Mesenchymal stem cell (in vitro differentiated cells and primary cell): ENCODE data around the gene LIN28B.

Source experiments
- DNase-seq: peaks from one replicate; pipeline ENCODE4 v3.0.0-alpha.2; 2013
- H2AFZ ChIP-seq: one replicate; pipeline ENCODE4 v1.6.1; 2013; ENCODE audit warnings: low read depth, mild to moderate bottlenecking, control low read depth, inconsistent platforms, low read length, moderate library complexity
- H2AK5ac ChIP-seq: 2 replicates; pipeline ENCODE4 v1.6.1; 2013; ENCODE audit warnings: low read length, moderate library complexity, mild to moderate bottlenecking, inconsistent platforms; ENCODE audit not compliant: severe bottlenecking
- H2BK120ac ChIP-seq: one replicate; pipeline ENCODE4 v1.6.1; 2013; ENCODE audit warnings: low read depth, mild to moderate bottlenecking, inconsistent platforms, low read length, moderate library complexity
- H2BK12ac ChIP-seq, 2 experiments: one replicate each; pipeline ENCODE4 v1.6.1; 2013; ENCODE audit warnings: inconsistent platforms in 2 of 2, low read length in 2 of 2, mild to moderate bottlenecking in 2 of 2, moderate library complexity in 2 of 2, control low read depth in 1 of 2
- H2BK15ac ChIP-seq: one replicate; pipeline ENCODE4 v1.6.1; 2013; ENCODE audit warnings: mild to moderate bottlenecking, low read depth, inconsistent platforms; ENCODE audit not compliant: poor library complexity, severe bottlenecking
- H2BK5ac ChIP-seq: 2 replicates; pipeline ENCODE4 v1.6.1; 2013; ENCODE audit warnings: low read depth, mild to moderate bottlenecking, low read length, control low read depth, inconsistent platforms; ENCODE audit not compliant: poor library complexity, severe bottlenecking
- H3K14ac ChIP-seq, 2 experiments: one replicate each; pipeline ENCODE4 v1.6.1; 2013; ENCODE audit warnings: inconsistent platforms in 2 of 2, low read length in 2 of 2, control low read depth in 1 of 2, mild to moderate bottlenecking in 1 of 2, moderate library complexity in 1 of 2
- H3K18ac ChIP-seq, 2 experiments: one replicate each; pipeline ENCODE4 v1.6.1; 2013; ENCODE audit warnings: inconsistent platforms in 2 of 2, low read length in 2 of 2, control low read depth in 1 of 2, low read depth in 1 of 2, mild to moderate bottlenecking in 1 of 2
- H3K23ac ChIP-seq, 2 experiments: one replicate each; pipeline ENCODE4 v1.6.1; 2013; ENCODE audit warnings: inconsistent platforms in 2 of 2, low read length in 2 of 2, mild to moderate bottlenecking in 2 of 2, moderate library complexity in 2 of 2, control low read depth in 1 of 2
- H3K27ac ChIP-seq: 2 replicates; pipeline ENCODE4 v1.5.1; 2013; ENCODE audit warnings: mild to moderate bottlenecking, moderate library complexity, low read length, control low read depth, inconsistent platforms; ENCODE audit not compliant: poor library complexity, severe bottlenecking
- H3K27me3 ChIP-seq, 2 experiments: 2 replicates each; pipeline versions ENCODE4 v1.6.1 to v1.7.0; 2013; ENCODE audit warnings: low read length in 2 of 2, mild to moderate bottlenecking in 2 of 2, moderate library complexity in 2 of 2, control low read depth in 1 of 2, inconsistent platforms in 1 of 2; ENCODE audit not compliant: control insufficient read depth in 1 of 2, insufficient read depth in 1 of 2
- H3K36me3 ChIP-seq, 2 experiments: 2 replicates each; pipeline versions ENCODE4 v1.6.1 to v1.7.0; 2013; ENCODE audit warnings: low read length in 2 of 2, control low read depth in 1 of 2, inconsistent platforms in 1 of 2, low read depth in 1 of 2, mild to moderate bottlenecking in 1 of 2; ENCODE audit not compliant: insufficient read depth in 2 of 2, control insufficient read depth in 1 of 2
- H3K4ac ChIP-seq, 2 experiments: one replicate each; pipeline ENCODE4 v1.6.1; 2013; ENCODE audit warnings: inconsistent platforms in 2 of 2, low read length in 2 of 2, mild to moderate bottlenecking in 2 of 2, moderate library complexity in 2 of 2, control low read depth in 1 of 2, low read depth in 1 of 2
- H3K4me1 ChIP-seq: 2 replicates; pipeline ENCODE4 v1.6.1; 2013; ENCODE audit warnings: low read depth, low read length, control low read depth; ENCODE audit not compliant: control insufficient read depth, insufficient read depth
- H3K4me2 ChIP-seq: 2 replicates; pipeline ENCODE4 v1.6.1; 2013; ENCODE audit warnings: low read length, mild to moderate bottlenecking, inconsistent platforms; ENCODE audit not compliant: poor library complexity, severe bottlenecking
- H3K4me3 ChIP-seq, 2 experiments: 2 replicates each; pipeline versions ENCODE4 v1.5.1 to v1.7.0; 2013; ENCODE audit warnings: low read length in 2 of 2, mild to moderate bottlenecking in 2 of 2, control low read depth in 1 of 2, low read depth in 1 of 2; ENCODE audit not compliant: insufficient read depth in 1 of 2
- H3K79me1 ChIP-seq: replicated peaks from 2 replicates; pipeline ENCODE4 v1.6.1; 2013; ENCODE audit warnings: mild to moderate bottlenecking, control low read depth, low read length, inconsistent platforms; ENCODE audit not compliant: poor library complexity, severe bottlenecking
- H3K9ac ChIP-seq: 2 replicates; pipeline ENCODE4 v1.7.0; 2013; ENCODE audit warnings: mild to moderate bottlenecking, low read length, moderate library complexity
- H3K9me3 ChIP-seq: 2 replicates; pipeline ENCODE4 v1.7.0; 2013; ENCODE audit warnings: mild to moderate bottlenecking, low read length; ENCODE audit not compliant: control insufficient read depth
- H4K8ac ChIP-seq: one replicate; pipeline ENCODE4 v1.6.1; 2013; ENCODE audit warnings: inconsistent platforms, mild to moderate bottlenecking, low read length, moderate library complexity
- H4K91ac ChIP-seq: one replicate; pipeline ENCODE4 v1.6.1; 2013; ENCODE audit warnings: mild to moderate bottlenecking, low read length, inconsistent platforms
- WGBS: methylation state at CpG from one replicate; pipeline ENCODE4 v1.1.7; 2013; ENCODE audit warnings: mixed read lengths; 5-methylcytosine and 5-hydroxymethylcytosine counted together

The LIN28B gene

DNA sequence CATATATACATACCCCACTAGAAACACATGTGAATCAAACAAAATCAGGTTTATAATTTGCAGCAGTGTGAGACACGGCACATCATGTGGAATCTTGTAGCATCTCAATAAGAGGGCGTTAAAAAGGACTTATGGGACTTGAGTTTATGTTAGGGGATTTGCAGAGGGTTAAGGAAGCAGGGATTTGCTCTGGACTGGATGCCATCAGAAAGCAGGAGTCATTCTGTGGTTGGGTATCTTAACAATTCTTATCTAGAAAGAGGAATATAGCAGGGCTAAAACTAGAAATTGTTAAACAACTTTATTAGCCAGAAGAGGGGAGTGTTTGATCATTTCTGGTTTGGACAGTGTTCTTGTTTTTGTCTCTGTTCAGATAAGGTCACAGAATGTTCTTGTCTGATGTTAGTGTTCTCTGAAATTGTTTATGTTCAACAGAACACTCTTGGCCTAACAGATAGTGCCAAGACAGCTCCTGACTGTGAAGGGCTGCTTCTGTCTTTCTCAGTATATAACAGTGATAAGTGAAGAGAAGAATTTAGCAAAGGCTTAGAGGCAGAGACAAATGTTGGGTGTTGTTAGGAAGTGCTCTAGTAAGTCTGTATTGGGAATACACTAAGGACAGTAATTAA is 39.2 kb downstream of the LIN28B start:
- Histone ChIP-seq H2AK5ac (no peak overlapping the region), H3K4me1 (no peaks in the 10 kb centered on the region), H3K9ac (no peak overlapping the region), H2BK5ac (no peak overlapping the region), H3K9me3 (no peaks in the 10 kb centered on the region), H3K4me3 (no peak overlapping the region), H3K14ac (no peak overlapping the region), H2BK120ac (no peak overlapping the region), H3K27ac (no peak overlapping the region), H3K27me3 (no peaks in the 10 kb centered on the region), H4K91ac (no peak overlapping the region), H4K8ac (no peak overlapping the region), H2BK15ac (no peak overlapping the region), H3K23ac (no peak overlapping the region), H3K36me3 (no peaks in the 10 kb centered on the region), H3K4me2 (no peak overlapping the region), H3K18ac (no peak overlapping the region), H2AFZ (no peak overlapping the region), H3K4ac (no peak overlapping the region), H2BK12ac (no peak overlapping the region), H3K79me1 (peaks cover 6% of the 10 kb centered on the region)
- 54% methylated on average over 2 of the region's 2 CpGs for WGBS
- peak; percentile 87 for DNase-seq

DNA sequence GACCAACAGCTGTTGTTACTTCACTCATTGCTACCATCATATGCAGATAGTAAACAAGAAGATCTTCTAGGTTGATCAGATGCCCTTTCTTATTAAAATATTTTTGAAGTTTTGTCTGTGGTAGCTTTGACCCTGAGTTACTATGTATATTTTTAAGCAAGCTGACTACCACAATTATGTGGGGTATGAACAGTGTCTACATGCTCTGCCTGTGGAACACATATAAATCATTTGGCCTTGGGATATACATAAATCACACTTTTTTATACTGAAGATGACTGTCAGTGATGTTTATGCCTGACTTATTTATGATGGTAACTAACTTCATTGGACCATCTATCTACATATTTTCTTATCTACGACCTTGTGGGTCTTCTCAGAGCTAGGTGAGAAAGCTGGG is 44.2 kb downstream of the LIN28B start:
- no peak overlapping the region for H4K91ac ChIP-seq
- no CpG with 5 or more reads among the region's 1 CpG for WGBS

GRCh38 chr6:105001906-105002305 is 45.0 kb downstream of the LIN28B start:
- Histone ChIP-seq H3K27me3 (no peaks in the 10 kb centered on the region), H3K4me1 (no peaks in the 10 kb centered on the region)
- 85% methylated on average over 1 of the region's 1 CpG for WGBS

More for the DNA sequence above, 44.2 kb downstream of the LIN28B start:
- no peak overlapping the region for H3K14ac ChIP-seq
- H4K8ac ChIP-seq, result no peak overlapping the region
- H3K23ac ChIP-seq, result no peak overlapping the region
- H2AFZ ChIP-seq, result no peak overlapping the region
- no peak overlapping the region for H2AK5ac ChIP-seq
- no peak overlapping the region for H2BK5ac ChIP-seq
- no peak overlapping the region for H3K4me2 ChIP-seq
- no peak overlapping the region for H3K18ac ChIP-seq
- H3K27ac ChIP-seq, result no peak overlapping the region
- no peaks in the 10 kb centered on the region for H3K36me3 ChIP-seq
- no peak overlapping the region for H2BK120ac ChIP-seq
- H3K27me3 ChIP-seq, result no peaks in the 10 kb centered on the region
- no peaks in the 10 kb centered on the region for H3K9me3 ChIP-seq
- no peak overlapping the region for H3K9ac ChIP-seq
- H3K79me1 ChIP-seq, result peaks cover 3% of the 10 kb centered on the region
- H2BK12ac ChIP-seq, result no peak overlapping the region
- no peak for DNase-seq
- H2BK15ac ChIP-seq, result no peak overlapping the region
- H3K4ac ChIP-seq, result no peak overlapping the region
- no peaks in the 10 kb centered on the region for H3K4me1 ChIP-seq
- H3K4me3 ChIP-seq, result no peak overlapping the region

DNA sequence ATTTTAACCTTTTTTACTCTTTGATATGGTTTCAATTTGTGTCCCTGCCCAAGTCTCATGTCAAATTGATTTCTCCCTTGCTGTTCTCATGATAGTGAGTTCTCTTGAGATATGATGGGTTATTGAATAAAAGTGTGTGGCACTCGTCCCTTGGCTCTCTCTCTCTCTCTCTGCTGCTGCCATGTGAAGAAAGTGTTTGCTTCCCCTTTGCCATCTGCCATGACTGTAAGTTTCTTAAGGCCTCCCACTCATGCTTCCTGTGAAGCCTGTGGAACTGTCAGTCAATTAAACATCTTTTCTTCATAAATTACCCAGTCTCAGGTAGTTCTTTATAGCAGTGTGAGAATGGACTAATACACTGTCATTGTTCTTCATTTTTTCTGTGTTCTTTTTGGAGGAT is 48.5 kb downstream of the LIN28B start:
- Histone ChIP-seq H3K36me3 (no peaks in the 10 kb centered on the region), H2AFZ (no peak overlapping the region), H2BK15ac (no peak overlapping the region), H3K4ac (no peak overlapping the region), H3K4me1 (no peaks in the 10 kb centered on the region), H3K23ac (no peak overlapping the region), H2BK120ac (no peak overlapping the region), H2AK5ac (no peak overlapping the region), H3K79me1 (peaks cover 2% of the 10 kb centered on the region), H4K91ac (no peak overlapping the region), H3K14ac (no peak overlapping the region), H3K9ac (no peak overlapping the region), H2BK12ac (no peak overlapping the region), H2BK5ac (no peak overlapping the region), H3K27me3 (no peaks in the 10 kb centered on the region), H3K18ac (no peak overlapping the region), H3K27ac (no peak overlapping the region), H4K8ac (no peak overlapping the region), H3K4me3 (no peak overlapping the region), H3K4me2 (no peak overlapping the region), H3K9me3 (no peaks in the 10 kb centered on the region)
- 100% methylated on average over 1 of the region's 1 CpG for WGBS
- no peak for DNase-seq

More at GRCh38 chr6:105001906-105002305, 45.0 kb downstream of the LIN28B start:
- Histone ChIP-seq H2AK5ac (no peak overlapping the region), H2AFZ (no peak overlapping the region), H3K18ac (no peak overlapping the region), H2BK12ac (no peak overlapping the region), H4K8ac (no peak overlapping the region), H3K4ac (no peak overlapping the region), H3K36me3 (no peaks in the 10 kb centered on the region), H4K91ac (no peak overlapping the region), H3K79me1 (peaks cover 4% of the 10 kb centered on the region), H3K4me3 (no peak overlapping the region), H3K9me3 (no peaks in the 10 kb centered on the region), H3K27ac (no peak overlapping the region), H3K4me2 (no peak overlapping the region), H3K23ac (no peak overlapping the region), H2BK15ac (no peak overlapping the region), H2BK5ac (no peak overlapping the region), H3K9ac (no peak overlapping the region), H3K14ac (no peak overlapping the region), H2BK120ac (no peak overlapping the region)
- no peak for DNase-seq
